PC-9 (cell line): ENCODE results near the gene CGA. TPM values are rescaled to one million over a fixed set of nuclear protein-coding genes. Genes with fewer than 3 reads are reported as not detected.

Source experiments
- BruUV-seq: library from RNA; stranded (reverse); fragments of 400-500 nt; replicated peaks from 2 replicates; lab custom pipeline; 2021; lab: Mats Ljungman, UMichigan
- CTCF ChIA-PET: fragments of 300-600 bp; sonication (Branson Sonifier 250); formaldehyde crosslinking; loops from one replicate; lab custom pipeline; 2022; ENCODE audit warnings: antibody characterized with exemption; lab: Charles Lee
- POLR2A ChIA-PET: fragments of 300-600 bp; sonication (Branson Sonifier 250); formaldehyde crosslinking; loops from one replicate; lab custom pipeline; 2022; ENCODE audit warnings: antibody characterized with exemption; ENCODE audit not compliant: unreplicated experiment; lab: Charles Lee
- DNase-seq, 2 experiments: peaks; one replicate each; pipeline versions ENCODE4 v3.0.0 to v3.0.0-alpha.2; 2015 to 2022; ENCODE audit warnings: mixed read lengths in 1 of 2
- H2AFZ ChIP-seq: fragments of 200-600 bp; sonication (generic); 2 replicates; pipeline ENCODE4 v1.8.1; 2017; ENCODE audit warnings: antibody characterized with exemption
- H3F3A ChIP-seq: fragments of 200-600 bp; sonication (generic); 2 replicates; pipeline ENCODE4 v1.8.1; 2017; ENCODE audit warnings: antibody characterized with exemption, mild to moderate bottlenecking, low read depth; ENCODE audit not compliant: insufficient read depth
- H3K27ac ChIP-seq: fragments of 200-600 bp; sonication (generic); 2 replicates; pipeline ENCODE4 v1.6.1; 2016; ENCODE audit warnings: mixed run types
- H3K27me3 ChIP-seq: fragments of 200-600 bp; sonication (generic); 2 replicates; pipeline ENCODE4 v1.6.1; 2016; ENCODE audit warnings: low read depth, mixed run types; ENCODE audit not compliant: insufficient read depth
- H3K36me3 ChIP-seq: fragments of 200-600 bp; sonication (generic); 2 replicates; pipeline ENCODE4 v1.6.1; 2016; ENCODE audit warnings: low read depth, mixed run types
- H3K4me1 ChIP-seq: fragments of 200-600 bp; sonication (generic); replicated peaks from 2 replicates; pipeline ENCODE4 v1.6.1; 2016; ENCODE audit warnings: mixed run types; ENCODE audit not compliant: insufficient read depth
- H3K4me2 ChIP-seq: fragments of 200-600 bp; sonication (generic); 2 replicates; pipeline ENCODE4 v1.6.1; 2017; ENCODE audit warnings: mixed run types
- H3K4me3 ChIP-seq: fragments of 200-600 bp; sonication (generic); 2 replicates; pipeline ENCODE4 v1.6.1; 2016; ENCODE audit warnings: mixed run types
- H3K79me2 ChIP-seq: fragments of 200-600 bp; sonication (generic); 2 replicates; pipeline ENCODE4 v1.6.1; 2017; ENCODE audit warnings: low read depth, mixed run types
- H3K9me2 ChIP-seq: fragments of 200-600 bp; sonication (generic); 2 replicates; pipeline ENCODE4 v1.8.1; 2017; ENCODE audit warnings: mild to moderate bottlenecking; ENCODE audit not compliant: insufficient read depth
- H3K9me3 ChIP-seq: fragments of 200-600 bp; sonication (generic); 2 replicates; pipeline ENCODE4 v1.8.1; 2016; ENCODE audit warnings: low read depth; ENCODE audit not compliant: insufficient read depth
- H4K20me1 ChIP-seq: fragments of 200-600 bp; sonication (generic); 2 replicates; pipeline ENCODE4 v1.8.1; 2017; ENCODE audit not compliant: insufficient read depth
- CTCF ChIP-seq: fragments of 200-600 bp; sonication (generic); conservative IDR thresholded peaks from 2 replicates; pipeline ENCODE4 v1.6.1; 2017; ENCODE audit warnings: mixed run types, antibody characterized with exemption, mild to moderate bottlenecking, moderate library complexity
- EZH2 ChIP-seq: fragments of 200-600 bp; sonication (generic); IDR thresholded peaks from 2 replicates; pipeline ENCODE4 v1.8.0; 2017; ENCODE audit warnings: antibody characterized with exemption, low read depth
- intact Hi-C: fragments of 100-400 bp; cut with micrococcal nuclease; formaldehyde crosslinking; loops from one replicate; pipeline ENCODE4 v1.10.0; 2022; ENCODE audit not compliant: unreplicated experiment
- total RNA-seq: library from RNA; stranded (reverse); gene quantifications from 2 replicates; pipeline ENCODE4 v1.2.3, GENCODE V29; 2021

Gene CGA
- total RNA-seq, 1 experiment from 2014 or later, result not detected

- POLR2A ChIA-PET, result no interaction called here
- Histone ChIP-seq H3K4me2 (no peak overlapping the region), H3K9me3 (no peaks in the 10 kb centered on the region), H3K27ac (no peak overlapping the region), H3K36me3 (no peaks in the 10 kb centered on the region), H3K4me3 (no peak overlapping the region), H3K27me3 (no peaks in the 10 kb centered on the region), H3K79me2 (no peaks in the 10 kb centered on the region), H3F3A (no peaks in the 10 kb centered on the region), H3K4me1 (no peaks in the 10 kb centered on the region), H2AFZ (no peak overlapping the region), H4K20me1 (no peaks in the 10 kb centered on the region), H3K9me2 (no peaks in the 10 kb centered on the region)
- DNase-seq, result no peak
- BruUV-seq, result no TSS peak
- no peak for TF ChIP-seq EZH2
- no peak for TF ChIP-seq CTCF
- CTCF ChIA-PET, result no interaction called here
- intact Hi-C loops, result no loop called here
Measured at GRCh38 chr6:87070741-87071140, 24.2 kb downstream of the CGA start.

- no peaks in the 10 kb centered on the region for H3K9me3 ChIP-seq
- H3K27ac ChIP-seq, result no peak overlapping the region
- no peaks in the 10 kb centered on the region for H3K36me3 ChIP-seq
- H3K79me2 ChIP-seq, result no peaks in the 10 kb centered on the region
- ChIA-PET CTCF (no interaction called here), POLR2A (no interaction called here)
- no peaks in the 10 kb centered on the region for H3K27me3 ChIP-seq
- H4K20me1 ChIP-seq, result no peaks in the 10 kb centered on the region
- intact Hi-C loops, result no loop called here
- H2AFZ ChIP-seq, result no peak overlapping the region
- H3K4me1 ChIP-seq, result no peaks in the 10 kb centered on the region
- DNase-seq, result no peak
- H3K4me3 ChIP-seq, result no peak overlapping the region
- no TSS peak for BruUV-seq
- no peaks in the 10 kb centered on the region for H3F3A ChIP-seq
- H3K4me2 ChIP-seq, result no peak overlapping the region
- no peak for TF ChIP-seq CTCF
- TF ChIP-seq EZH2, result no peak
- no peaks in the 10 kb centered on the region for H3K9me2 ChIP-seq
Measured at GRCh38 chr6:87068795-87069194, 26.1 kb downstream of the CGA start.

- ChIA-PET CTCF (interaction anchor here (0.6 to 1.1 kb wide), 4 partner anchors 12 to 1003 kb away, joined by 4 to 11 read pairs (median 7); no protein-coding TSS in a partner anchor), POLR2A (no interaction called here)
- Histone ChIP-seq H3K27me3 (no peaks in the 10 kb centered on the region), H3K79me2 (no peaks in the 10 kb centered on the region), H3K9me2 (no peaks in the 10 kb centered on the region), H3K27ac (no peak overlapping the region), H4K20me1 (no peaks in the 10 kb centered on the region), H3F3A (no peaks in the 10 kb centered on the region), H3K36me3 (no peaks in the 10 kb centered on the region), H3K4me1 (no peaks in the 10 kb centered on the region), H3K4me3 (no peak overlapping the region), H3K4me2 (no peak overlapping the region), H3K9me3 (no peaks in the 10 kb centered on the region), H2AFZ (no peak overlapping the region)
- peak; percentile 77 for TF ChIP-seq CTCF
- TF ChIP-seq EZH2, result no peak
- intact Hi-C loops, result loop anchor here (1.0 kb wide), 1 partner anchor 325 kb away; no protein-coding TSS in a partner anchor
- BruUV-seq, result no TSS peak
- DNase-seq, result peak in 1 of 2 experiments; percentile 26
Measured at GRCh38 chr6:87066449-87067333, 28.2 kb downstream of the CGA start.
